Osteoblast (primary cell): ENCODE measurements around the gene FAM174C. TPM values are rescaled to one million over a fixed set of nuclear protein-coding genes. Genes with fewer than 3 reads are reported as not detected.

Experiments used
- DNase-seq: peaks from one replicate; pipeline ENCODE4 v3.0.0; 2011; ENCODE audit warnings: low spot score, mixed read lengths; ENCODE audit not compliant: insufficient read length; ENCODE audit errors: missing footprints
- H2AFZ ChIP-seq: 2 replicates; pipeline ENCODE4 v1.6.0; 2011; ENCODE audit warnings: mild to moderate bottlenecking, low read length
- H3K27ac ChIP-seq: 2 replicates; pipeline ENCODE4 v1.5.1; 2011; ENCODE audit warnings: mild to moderate bottlenecking, low read depth, low read length, moderate library complexity
- H3K27me3 ChIP-seq: 2 replicates; pipeline ENCODE4 v1.6.0; 2012; ENCODE audit warnings: mild to moderate bottlenecking, control low read depth, inconsistent platforms, low read length, moderate library complexity; ENCODE audit not compliant: insufficient read depth
- H3K36me3 ChIP-seq: 2 replicates; pipeline ENCODE4 v1.5.1; 2011; ENCODE audit warnings: mild to moderate bottlenecking, low read length, control low read depth, moderate library complexity; ENCODE audit not compliant: insufficient read depth
- H3K4me1 ChIP-seq: 2 replicates; pipeline ENCODE4 v1.5.1; 2011; ENCODE audit warnings: mild to moderate bottlenecking, low read length, control low read depth, moderate library complexity; ENCODE audit not compliant: insufficient read depth
- H3K4me2 ChIP-seq: 2 replicates; pipeline ENCODE4 v1.6.0; 2011; ENCODE audit warnings: mild to moderate bottlenecking, low read length; ENCODE audit not compliant: insufficient read depth
- H3K4me3 ChIP-seq: fragments of 200-600 bp; sonication (generic); 3 replicates; pipeline ENCODE4 v1.5.1; 2012; ENCODE audit warnings: mild to moderate bottlenecking, low read length, inconsistent platforms; ENCODE audit not compliant: insufficient read depth
- H3K79me2 ChIP-seq: 2 replicates; pipeline ENCODE4 v1.6.0; 2012; ENCODE audit warnings: mild to moderate bottlenecking, low read length, control low read depth, inconsistent platforms; ENCODE audit not compliant: insufficient read depth
- H3K9me3 ChIP-seq: 2 replicates; pipeline ENCODE4 v1.5.1; 2011; ENCODE audit warnings: low read depth, low read length, control low read depth
- H4K20me1 ChIP-seq: 2 replicates; pipeline ENCODE4 v1.6.0; 2012; ENCODE audit warnings: mild to moderate bottlenecking, low read length, control low read depth; ENCODE audit not compliant: insufficient read depth
- CTCF ChIP-seq: IDR thresholded peaks from 2 replicates; pipeline ENCODE4 v1.5.1; 2011; ENCODE audit warnings: mild to moderate bottlenecking, low read depth, low read length, moderate library complexity; ENCODE audit errors: extremely low read depth
- total RNA-seq: library from RNA; depleted of rRNA; stranded (reverse); fragments of >200 nt; gene quantifications from 2 replicates; pipeline ENCODE4 v1.2.3, GENCODE V29; 2012

FAM174C gene
- total RNA-seq, 1 donor = 25.0 TPM

GRCh38 chr19:1264801-1265614 lies 10.3 kb upstream of the FAM174C start:
- Histone ChIP-seq H3K4me3 (no peak overlapping the region), H4K20me1 (peaks cover 9% of the 10 kb centered on the region), H3K36me3 (no peaks in the 10 kb centered on the region), H3K4me1 (peaks cover 62% of the 10 kb centered on the region), H3K79me2 (peaks cover 12% of the 10 kb centered on the region), H3K4me2 (peak overlapping the region; percentile 42), H3K27ac (peak overlapping the region; percentile 53), H3K9me3 (no peaks in the 10 kb centered on the region), H3K27me3 (no peaks in the 10 kb centered on the region), H2AFZ (no peak overlapping the region)
- DNase-seq = peak; percentile 100
- no peak for TF ChIP-seq CTCF

GRCh38 chr19:1265615-1266128 lies 9.7 kb upstream of the FAM174C start:
- peaks cover 64% of the 10 kb centered on the region for H3K4me1 ChIP-seq
- H2AFZ ChIP-seq = no peak overlapping the region
- H3K9me3 ChIP-seq = no peaks in the 10 kb centered on the region
- peak; percentile 99 for DNase-seq
- peaks cover 12% of the 10 kb centered on the region for H4K20me1 ChIP-seq
- TF ChIP-seq CTCF = no peak
- peak overlapping the region; percentile 80 for H3K27ac ChIP-seq
- H3K79me2 ChIP-seq = peaks cover 18% of the 10 kb centered on the region
- peak overlapping the region; percentile 84 for H3K4me2 ChIP-seq
- H3K36me3 ChIP-seq = peaks cover 3% of the 10 kb centered on the region
- H3K27me3 ChIP-seq = no peaks in the 10 kb centered on the region
- H3K4me3 ChIP-seq = peak overlapping the region; percentile 68

- H3K36me3 ChIP-seq = peaks cover 9% of the 10 kb centered on the region
- H4K20me1 ChIP-seq = peaks cover 18% of the 10 kb centered on the region
- peak overlapping the region; percentile 68 for H3K4me3 ChIP-seq
- TF ChIP-seq CTCF = no peak
- H3K9me3 ChIP-seq = no peaks in the 10 kb centered on the region
- H3K4me1 ChIP-seq = peaks cover 68% of the 10 kb centered on the region
- H3K4me2 ChIP-seq = peak overlapping the region; percentile 84
- H3K27me3 ChIP-seq = no peaks in the 10 kb centered on the region
- H3K79me2 ChIP-seq = peaks cover 23% of the 10 kb centered on the region
- H3K27ac ChIP-seq = peak overlapping the region; percentile 80
- peak; percentile 99 for DNase-seq
- H2AFZ ChIP-seq = no peak overlapping the region
These were observed 9.0 kb upstream of the FAM174C start for GRCh38 chr19:1266129-1266915.
